GM13976 (cell line): Measurements from ENCODE around the gene DNAH8.

Experiments used
- DNase-seq: peaks from one replicate; pipeline ENCODE4 v3.0.0; 2012; ENCODE audit warnings: low spot score
- in situ Hi-C: fragments of 300-500 bp; cut with MboI; formaldehyde crosslinking; loops from one replicate; pipeline ENCODE4 v1.12.0; 2022; ENCODE audit warnings: low sequenced_read_pairs, mixed read lengths, inconsistent platforms; ENCODE audit not compliant: unreplicated experiment
- TF ChIP-seq, protein P1 (sequence below): IDR thresholded peaks from 2 replicates; pipeline ENCODE4 v1.5.1; 2012; ENCODE audit warnings: borderline replicate concordance, mild to moderate bottlenecking; ENCODE audit not compliant: insufficient read depth; ENCODE audit errors: extremely low read depth, missing control alignments, control extremely low read depth

DNAH8 gene

DNA sequence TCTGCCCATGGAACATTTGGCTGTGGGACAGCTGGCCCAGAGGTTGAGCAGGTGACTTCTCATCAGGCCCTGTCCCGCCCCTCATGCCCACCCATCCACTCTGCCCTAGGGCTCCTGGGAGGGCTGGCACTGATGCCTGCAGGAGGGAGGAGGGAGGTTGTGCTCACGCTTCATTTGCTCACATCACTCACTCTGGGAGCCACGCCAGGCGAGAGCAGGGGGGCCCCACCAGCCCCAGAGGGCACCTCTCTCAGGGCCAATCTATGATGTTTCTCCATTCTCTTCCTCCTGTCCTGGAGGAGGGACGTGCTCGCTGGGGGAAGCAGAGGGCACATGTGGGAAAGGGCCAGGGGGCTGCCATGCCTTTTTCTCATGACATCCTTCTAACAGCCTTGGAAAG, 322.6 kb downstream of the DNAH8 start:
- TF ChIP-seq, protein P1, sequence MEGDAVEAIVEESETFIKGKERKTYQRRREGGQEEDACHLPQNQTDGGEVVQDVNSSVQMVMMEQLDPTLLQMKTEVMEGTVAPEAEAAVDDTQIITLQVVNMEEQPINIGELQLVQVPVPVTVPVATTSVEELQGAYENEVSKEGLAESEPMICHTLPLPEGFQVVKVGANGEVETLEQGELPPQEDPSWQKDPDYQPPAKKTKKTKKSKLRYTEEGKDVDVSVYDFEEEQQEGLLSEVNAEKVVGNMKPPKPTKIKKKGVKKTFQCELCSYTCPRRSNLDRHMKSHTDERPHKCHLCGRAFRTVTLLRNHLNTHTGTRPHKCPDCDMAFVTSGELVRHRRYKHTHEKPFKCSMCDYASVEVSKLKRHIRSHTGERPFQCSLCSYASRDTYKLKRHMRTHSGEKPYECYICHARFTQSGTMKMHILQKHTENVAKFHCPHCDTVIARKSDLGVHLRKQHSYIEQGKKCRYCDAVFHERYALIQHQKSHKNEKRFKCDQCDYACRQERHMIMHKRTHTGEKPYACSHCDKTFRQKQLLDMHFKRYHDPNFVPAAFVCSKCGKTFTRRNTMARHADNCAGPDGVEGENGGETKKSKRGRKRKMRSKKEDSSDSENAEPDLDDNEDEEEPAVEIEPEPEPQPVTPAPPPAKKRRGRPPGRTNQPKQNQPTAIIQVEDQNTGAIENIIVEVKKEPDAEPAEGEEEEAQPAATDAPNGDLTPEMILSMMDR: no peak
- in situ Hi-C loops: no loop called here

DNA sequence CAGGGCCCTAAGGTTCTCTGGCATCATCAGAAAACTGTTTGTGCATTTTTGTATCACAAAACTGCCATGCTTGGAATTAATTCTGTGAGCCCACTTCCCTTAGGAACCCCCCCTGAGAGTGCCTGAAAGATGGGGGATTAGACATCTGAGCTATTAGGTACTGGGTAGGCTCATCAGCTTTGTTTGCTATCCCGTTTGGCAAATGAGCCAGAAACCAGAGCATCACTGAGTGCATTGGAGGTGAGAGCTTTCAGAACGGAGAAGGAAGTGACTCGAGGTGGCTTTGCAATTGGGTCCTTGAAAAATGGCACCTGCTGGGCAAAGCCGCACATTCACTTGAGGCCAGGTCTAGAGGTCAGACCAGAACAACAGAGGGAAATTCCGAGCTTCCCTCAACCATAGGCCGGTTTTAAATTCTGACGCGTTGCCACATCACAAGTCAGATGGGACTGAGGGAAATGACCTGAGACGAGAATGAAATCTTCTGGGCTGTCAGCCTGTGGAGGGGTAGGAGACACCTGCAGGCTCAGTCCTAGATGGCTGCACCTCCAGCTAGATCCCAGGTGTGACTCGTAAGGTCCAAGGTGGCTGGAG, 325.1 kb downstream of the DNAH8 start:
- DNase-seq: no peak
- in situ Hi-C loops: no loop called here
- TF ChIP-seq, protein P1: no peak

More for the DNA sequence above, 322.6 kb downstream of the DNAH8 start:
- no peak for DNase-seq

DNA sequence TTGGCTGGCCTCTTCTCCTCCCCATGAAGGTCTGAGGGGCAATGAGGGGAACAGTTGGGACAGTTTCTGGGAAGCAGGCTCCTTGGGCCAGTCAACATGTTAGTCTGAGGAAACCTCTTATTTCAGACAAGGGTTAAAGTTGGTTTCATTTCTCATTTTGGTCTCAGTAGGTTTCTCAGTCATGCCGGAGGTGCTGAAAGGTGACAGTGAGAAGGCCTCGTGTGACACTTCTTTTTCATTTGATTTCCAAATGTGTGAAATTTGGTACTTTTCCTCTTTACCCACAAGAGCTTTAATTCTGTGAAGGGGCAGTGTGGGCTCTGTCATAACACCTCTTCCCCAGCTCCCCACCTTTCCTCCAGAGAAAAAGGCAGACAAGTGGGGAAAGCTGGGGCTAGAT, 326.0 kb downstream of the DNAH8 start:
- in situ Hi-C loops: no loop called here
- TF ChIP-seq, protein P1: no peak
- peak; percentile 51 for DNase-seq

DNA sequence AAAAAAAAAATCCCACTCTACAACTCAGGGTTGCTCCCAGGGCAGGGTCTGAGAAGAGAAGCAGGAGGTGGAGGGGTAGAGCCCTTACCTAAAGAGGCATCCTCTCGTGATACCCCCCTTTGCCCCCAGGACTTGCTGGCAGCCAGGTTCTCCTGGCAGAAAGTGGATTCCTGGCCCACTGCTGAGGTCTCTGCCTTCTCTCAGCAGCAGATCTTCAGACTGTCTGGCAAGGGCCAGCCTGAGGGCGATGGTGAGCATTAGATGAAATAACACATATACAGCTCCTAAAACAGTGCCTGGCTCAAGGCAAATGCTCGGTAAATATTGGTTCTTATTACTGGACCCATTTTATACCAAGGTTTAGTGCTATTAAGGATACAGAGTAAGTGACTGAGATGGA, 328.7 kb downstream of the DNAH8 start:
- DNase-seq: no peak
- TF ChIP-seq, protein P1: no peak
- in situ Hi-C loops: no loop called here

DNA sequence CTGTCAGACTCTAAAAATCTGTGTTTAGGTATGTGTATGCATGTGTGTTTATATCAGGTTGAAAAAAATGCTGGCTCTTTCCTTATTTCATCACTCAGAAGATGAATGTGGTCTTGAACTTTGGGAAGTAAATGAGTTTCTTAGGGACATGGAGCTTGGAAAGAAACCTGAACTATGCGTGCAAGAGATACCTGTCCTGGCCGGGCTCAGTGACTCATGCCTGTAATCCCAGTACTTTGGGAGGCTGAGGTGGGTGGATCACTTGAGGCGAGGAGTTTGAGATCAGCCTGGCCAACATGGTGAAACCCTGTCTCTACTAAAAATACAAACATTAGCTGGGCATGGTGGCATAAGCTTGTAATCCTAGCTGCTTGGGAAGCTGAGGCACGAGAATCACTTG, 329.1 kb downstream of the DNAH8 start:
- in situ Hi-C loops: no loop called here
- TF ChIP-seq, protein P1: no peak
- DNase-seq: no peak

DNA sequence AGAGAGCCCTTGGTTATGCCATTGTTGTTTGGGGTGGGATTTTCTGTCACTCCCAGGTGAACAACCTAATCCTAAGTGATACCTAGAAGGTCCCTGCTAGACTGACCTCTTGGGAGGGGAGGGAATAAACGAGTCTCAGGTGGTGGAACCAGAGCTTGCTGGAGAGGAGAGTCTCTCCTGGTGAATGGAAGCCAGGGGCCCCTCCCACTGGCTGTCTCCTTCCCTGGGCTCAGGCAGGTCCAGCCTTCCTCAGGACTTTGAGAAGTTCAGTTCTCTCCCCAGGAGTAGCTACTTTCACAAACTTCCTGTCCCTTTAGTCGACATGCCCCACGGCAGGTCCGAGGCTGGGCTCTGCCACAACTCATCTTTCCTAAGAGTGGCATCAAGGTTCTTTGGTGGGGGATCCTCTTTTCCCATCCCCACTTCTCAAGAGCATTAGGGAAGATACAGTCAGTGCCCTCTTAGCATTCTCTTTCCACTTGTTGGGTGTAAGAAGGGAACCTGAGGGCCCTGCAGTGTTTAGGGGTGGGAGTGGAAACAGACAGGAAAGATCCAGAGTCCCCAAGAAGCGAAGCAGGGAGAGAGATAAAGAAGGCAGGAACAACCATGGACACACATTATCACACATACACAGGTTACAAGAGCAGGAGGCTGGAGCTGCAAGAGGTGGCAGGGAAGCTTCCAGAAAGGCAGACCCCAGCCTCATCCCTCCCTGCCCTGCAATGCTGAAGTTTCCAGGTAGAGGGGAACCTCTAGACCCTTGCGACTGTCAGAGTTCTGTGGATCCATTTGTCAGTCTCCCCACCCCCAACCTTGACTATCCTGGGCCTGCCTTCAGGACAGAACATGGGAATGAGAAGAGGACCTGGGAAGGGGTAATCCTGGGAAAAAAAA, 332.6 kb downstream of the DNAH8 start:
- DNase-seq: no peak
- TF ChIP-seq, protein P1: no peak
- in situ Hi-C loops: no loop called here
